Panc1 (cell line): Measurements from ENCODE around the gene UBA1. TPM values are rescaled to one million over a fixed set of nuclear protein-coding genes. Genes with fewer than 3 reads are reported as not detected.

Experiments used
- ATAC-seq: fragments of 200-7000 bp; cut with Tn5 transposase; 2 replicates; pipeline ENCODE4 v1.9.1; 2020; ENCODE audit warnings: mild to moderate bottlenecking, moderate library complexity
- BruUV-seq: library from RNA; stranded (reverse); fragments of 400-500 nt; replicated peaks from 2 replicates; lab custom pipeline; 2021; lab: Mats Ljungman, UMichigan
- CTCF ChIA-PET: fragments of 300-600 bp; sonication (Branson Sonifier 250); formaldehyde crosslinking; loops from one replicate; lab custom pipeline; 2022; ENCODE audit warnings: antibody characterized with exemption; lab: Charles Lee
- POLR2A ChIA-PET: fragments of 300-600 bp; sonication (Branson Sonifier 250); formaldehyde crosslinking; loops from one replicate; lab custom pipeline; 2022; ENCODE audit warnings: antibody characterized with exemption; lab: Charles Lee
- DNase-seq: peaks from one replicate; pipeline ENCODE4 v3.0.0-alpha.2; 2010; ENCODE audit warnings: low read depth, low spot score
- H3K27ac ChIP-seq: 2 replicates; pipeline ENCODE4 v1.5.1; 2011; ENCODE audit warnings: mild to moderate bottlenecking, low read length, inconsistent platforms
- H3K27me3 ChIP-seq: fragments of 200-500 bp; sonication (Bioruptor generic); 2 replicates; pipeline ENCODE4 v1.6.0; 2014; ENCODE audit warnings: low read length, inconsistent platforms; ENCODE audit not compliant: control insufficient read depth, insufficient read depth
- H3K36me3 ChIP-seq: fragments of 200-500 bp; sonication (Bioruptor generic); 2 replicates; pipeline ENCODE4 v1.5.1; 2014; ENCODE audit warnings: inconsistent platforms, mild to moderate bottlenecking, low read length, moderate library complexity; ENCODE audit not compliant: control insufficient read depth, insufficient read depth
- H3K4me1 ChIP-seq: 2 replicates; pipeline ENCODE4 v1.5.1; 2011; ENCODE audit warnings: inconsistent platforms, mild to moderate bottlenecking, low read length, moderate library complexity; ENCODE audit not compliant: control insufficient read depth, insufficient read depth
- H3K4me3 ChIP-seq, 2 experiments: 2 replicates each; pipeline ENCODE4 v1.5.1; 2011 to 2012; ENCODE audit warnings: low read depth in 2 of 2, low read length in 2 of 2, mild to moderate bottlenecking in 2 of 2, inconsistent platforms in 1 of 2, moderate library complexity in 1 of 2
- H3K9me3 ChIP-seq: fragments of 200-500 bp; sonication (Bioruptor generic); 2 replicates; pipeline ENCODE4 v1.5.1; 2014; ENCODE audit warnings: low read depth, mild to moderate bottlenecking, inconsistent platforms, low read length, moderate library complexity; ENCODE audit not compliant: control insufficient read depth, insufficient read depth
- CTCF ChIP-seq: fragments of 450-650 bp; IDR thresholded peaks from 2 replicates; pipeline ENCODE4 v1.5.1; 2017; ENCODE audit warnings: mild to moderate bottlenecking
- POLR2AphosphoS5 ChIP-seq: IDR thresholded peaks from 2 replicates; pipeline ENCODE4 v1.6.1; 2012; ENCODE audit warnings: mild to moderate bottlenecking, low read depth, low read length, moderate library complexity
- SIN3A ChIP-seq: IDR thresholded peaks from 2 replicates; pipeline ENCODE4 v1.6.1; 2012; ENCODE audit warnings: low read depth, mild to moderate bottlenecking, low read length, moderate library complexity, borderline replicate concordance; ENCODE audit not compliant: insufficient read depth
- TCF7L2 ChIP-seq: IDR thresholded peaks from 2 replicates; pipeline ENCODE4 v1.6.1; 2011; ENCODE audit warnings: mild to moderate bottlenecking, low read depth, low read length, inconsistent platforms
- in situ Hi-C: cut with HindIII; loops from 2 replicates; pipeline ENCODE4 v1.10.0; 2016; ENCODE audit warnings: low sequenced_read_pairs, low pct_unique_long_range_greater_than_20kb
- intact Hi-C: fragments of 100-400 bp; cut with micrococcal nuclease; formaldehyde crosslinking; loops from one replicate; pipeline ENCODE4 v1.10.0; 2022; ENCODE audit not compliant: unreplicated experiment
- total RNA-seq: library from RNA; stranded (reverse); gene quantifications from one replicate; pipeline ENCODE4 v1.2.1, GENCODE V29; 2021; ENCODE audit not compliant: unreplicated experiment
- TF ChIP-seq, protein P1 (sequence below), 2 experiments: IDR thresholded peaks; 2 replicates each; pipeline ENCODE4 v1.6.1; 2011 to 2012; ENCODE audit warnings: low read depth in 2 of 2, control low read depth in 1 of 2, low read length in 1 of 2, mild to moderate bottlenecking in 1 of 2, moderate library complexity in 1 of 2; ENCODE audit not compliant: insufficient read depth in 1 of 2

UBA1 gene
- total RNA-seq, 1 experiment from 2014 or later, result 302 TPM

- in situ Hi-C loops, result no loop called here
Observed at GRCh38 chrX:47169273-47169672, 24.4 kb upstream of the UBA1 start.

GRCh38 chrX:47169726-47170515, 23.7 kb upstream of the UBA1 start:
- no peaks in the 10 kb centered on the region for H3K27me3 ChIP-seq
- H3K27ac ChIP-seq, result no peak overlapping the region
- intact Hi-C loops (no loop called here), in situ Hi-C loops (no loop called here)
- no TSS peak for BruUV-seq
- ChIA-PET CTCF (no interaction called here), POLR2A (interaction anchor here (0.6 kb wide), 1 partner anchor 20 kb away, joined by 5 read pairs; no protein-coding TSS in a partner anchor)
- DNase-seq (no peak), ATAC-seq (peak; percentile 61; the same call in 1 of the 2 replicates)
- H3K36me3 ChIP-seq, result 0 out of 2 replicates have a peak, but pooled peaks cover 1% of the 10 kb centered on the region
- no peaks in the 10 kb centered on the region for H3K4me1 ChIP-seq
- TF ChIP-seq, protein P1, sequence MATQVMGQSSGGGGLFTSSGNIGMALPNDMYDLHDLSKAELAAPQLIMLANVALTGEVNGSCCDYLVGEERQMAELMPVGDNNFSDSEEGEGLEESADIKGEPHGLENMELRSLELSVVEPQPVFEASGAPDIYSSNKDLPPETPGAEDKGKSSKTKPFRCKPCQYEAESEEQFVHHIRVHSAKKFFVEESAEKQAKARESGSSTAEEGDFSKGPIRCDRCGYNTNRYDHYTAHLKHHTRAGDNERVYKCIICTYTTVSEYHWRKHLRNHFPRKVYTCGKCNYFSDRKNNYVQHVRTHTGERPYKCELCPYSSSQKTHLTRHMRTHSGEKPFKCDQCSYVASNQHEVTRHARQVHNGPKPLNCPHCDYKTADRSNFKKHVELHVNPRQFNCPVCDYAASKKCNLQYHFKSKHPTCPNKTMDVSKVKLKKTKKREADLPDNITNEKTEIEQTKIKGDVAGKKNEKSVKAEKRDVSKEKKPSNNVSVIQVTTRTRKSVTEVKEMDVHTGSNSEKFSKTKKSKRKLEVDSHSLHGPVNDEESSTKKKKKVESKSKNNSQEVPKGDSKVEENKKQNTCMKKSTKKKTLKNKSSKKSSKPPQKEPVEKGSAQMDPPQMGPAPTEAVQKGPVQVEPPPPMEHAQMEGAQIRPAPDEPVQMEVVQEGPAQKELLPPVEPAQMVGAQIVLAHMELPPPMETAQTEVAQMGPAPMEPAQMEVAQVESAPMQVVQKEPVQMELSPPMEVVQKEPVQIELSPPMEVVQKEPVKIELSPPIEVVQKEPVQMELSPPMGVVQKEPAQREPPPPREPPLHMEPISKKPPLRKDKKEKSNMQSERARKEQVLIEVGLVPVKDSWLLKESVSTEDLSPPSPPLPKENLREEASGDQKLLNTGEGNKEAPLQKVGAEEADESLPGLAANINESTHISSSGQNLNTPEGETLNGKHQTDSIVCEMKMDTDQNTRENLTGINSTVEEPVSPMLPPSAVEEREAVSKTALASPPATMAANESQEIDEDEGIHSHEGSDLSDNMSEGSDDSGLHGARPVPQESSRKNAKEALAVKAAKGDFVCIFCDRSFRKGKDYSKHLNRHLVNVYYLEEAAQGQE (IDR thresholded peaks at IDR 0.05; ENCODE audit: insufficient read depth in 1 of 2, low read depth in 2 of 2, low read length in 1 of 2), result no peak
- no peak for TF ChIP-seq TCF7L2
- no peak for TF ChIP-seq SIN3A
- no peaks in the 10 kb centered on the region for H3K9me3 ChIP-seq
- H3K4me3 ChIP-seq, result no peak overlapping the region

More at GRCh38 chrX:47169273-47169672, 24.4 kb upstream of the UBA1 start:
- ATAC-seq (no peak), DNase-seq (no peak)
- Histone ChIP-seq H3K36me3 (no peaks in the 10 kb centered on the region), H3K27me3 (no peaks in the 10 kb centered on the region), H3K4me3 (no peak overlapping the region), H3K9me3 (no peaks in the 10 kb centered on the region), H3K4me1 (no peaks in the 10 kb centered on the region), H3K27ac (no peak overlapping the region)
- CTCF ChIA-PET, result no interaction called here
- POLR2A ChIA-PET, result no interaction called here
- intact Hi-C loops, result no loop called here
- no TSS peak for BruUV-seq
- TF ChIP-seq CTCF, result no peak
- no peak for TF ChIP-seq SIN3A
- TF ChIP-seq TCF7L2, result no peak
- TF ChIP-seq, protein P1 (IDR thresholded peaks at IDR 0.05; ENCODE audit: insufficient read depth in 1 of 2, low read depth in 2 of 2, low read length in 1 of 2), result no peak
- TF ChIP-seq POLR2AphosphoS5, result no peak
